HG03432 (cell line): ENCODE data around the gene HMOX2.

Experiments
- ATAC-seq: cut with Tn5 transposase; IDR thresholded peaks from one replicate; pipeline ENCODE4 v1.9.1; 2021; ENCODE audit warnings: mild to moderate bottlenecking, moderate library complexity; ENCODE audit not compliant: unreplicated experiment

Gene HMOX2

DNA sequence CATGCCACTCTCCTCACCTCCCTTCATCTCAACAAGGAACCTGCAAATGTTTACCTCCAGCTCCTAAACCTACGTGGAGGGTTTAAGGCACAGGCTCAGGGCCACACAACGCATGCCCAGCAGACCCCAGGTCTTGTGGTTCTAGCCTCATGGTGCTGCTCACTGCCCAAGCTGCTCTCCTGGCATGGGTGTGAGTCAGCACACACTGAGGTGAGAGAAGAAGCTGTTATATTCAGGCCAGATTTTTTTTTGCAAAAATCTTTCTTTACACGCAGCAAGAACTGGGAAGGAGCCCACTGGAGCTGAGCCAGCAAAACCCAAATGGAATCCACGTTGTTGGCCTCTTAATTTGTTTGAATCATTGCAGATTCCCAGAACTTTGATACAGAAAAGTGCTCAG is 74.4 kb downstream of the HMOX2 start:
- no peak for ATAC-seq

DNA sequence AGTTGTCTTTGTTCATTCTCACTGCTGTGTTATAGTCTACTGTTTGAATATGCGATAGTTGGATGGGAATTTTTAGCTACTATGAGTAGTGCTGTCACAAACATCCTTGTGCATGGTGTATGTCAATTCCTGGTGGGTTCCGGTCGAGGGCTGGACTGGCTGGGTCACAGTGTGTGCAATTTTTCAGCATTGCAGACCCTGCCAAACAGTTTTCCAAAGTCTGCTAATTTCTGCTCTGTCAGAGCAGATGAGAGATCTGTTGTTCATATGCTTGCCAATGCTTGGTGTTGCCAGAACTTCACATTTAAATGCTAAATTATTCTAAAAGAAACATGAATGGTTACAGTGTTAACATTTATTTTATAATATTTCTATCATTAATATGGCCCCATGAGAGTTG is 76.3 kb downstream of the HMOX2 start:
- no peak for ATAC-seq

DNA sequence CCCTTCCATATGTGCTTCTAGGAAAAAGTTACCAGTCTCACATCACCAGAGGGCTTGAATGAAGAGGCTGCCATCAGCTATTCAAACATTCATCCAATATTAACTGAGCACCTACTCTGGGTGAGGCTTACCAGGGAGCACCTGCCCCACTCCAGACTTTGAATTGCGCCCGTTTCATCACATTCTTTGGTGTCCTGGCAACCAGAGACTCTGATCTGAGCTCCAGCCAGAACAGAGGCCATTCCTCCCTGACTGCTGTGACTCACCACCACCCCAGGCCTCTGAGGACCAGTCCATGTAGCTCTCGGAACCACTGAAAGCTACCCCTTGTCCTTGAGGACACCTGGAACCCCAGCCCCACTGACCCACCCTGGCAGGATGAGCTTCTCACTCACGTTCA is 79.9 kb downstream of the HMOX2 start, which contains the start of gene C16orf96:
Gene C16orf96, plus strand, starts transcription at position 229 of the 400 bp plus-strand sequence. Its CDS starts 150 bp downstream, at position 379.
- no peak for ATAC-seq

DNA sequence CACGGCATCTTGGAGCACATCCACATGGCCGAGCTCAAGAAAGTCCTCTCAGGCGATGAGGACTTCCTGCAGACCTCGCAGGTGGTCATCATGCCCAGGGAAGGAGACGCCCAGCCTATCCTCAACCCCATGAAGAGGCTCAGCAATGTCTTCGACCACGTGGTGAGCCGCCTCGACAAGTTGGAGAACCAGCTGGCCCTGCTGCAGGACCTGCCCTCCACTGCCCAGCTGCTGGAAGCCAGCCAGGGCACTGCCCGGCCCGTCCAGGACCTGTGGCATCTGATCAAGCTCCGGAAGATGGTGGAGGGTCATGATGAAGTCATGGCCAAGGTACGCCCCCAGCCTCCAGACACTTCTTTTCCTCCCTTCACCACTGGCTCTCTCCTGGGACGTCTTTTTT is 80.4 kb downstream of the HMOX2 start:
- ATAC-seq, result no peak

DNA sequence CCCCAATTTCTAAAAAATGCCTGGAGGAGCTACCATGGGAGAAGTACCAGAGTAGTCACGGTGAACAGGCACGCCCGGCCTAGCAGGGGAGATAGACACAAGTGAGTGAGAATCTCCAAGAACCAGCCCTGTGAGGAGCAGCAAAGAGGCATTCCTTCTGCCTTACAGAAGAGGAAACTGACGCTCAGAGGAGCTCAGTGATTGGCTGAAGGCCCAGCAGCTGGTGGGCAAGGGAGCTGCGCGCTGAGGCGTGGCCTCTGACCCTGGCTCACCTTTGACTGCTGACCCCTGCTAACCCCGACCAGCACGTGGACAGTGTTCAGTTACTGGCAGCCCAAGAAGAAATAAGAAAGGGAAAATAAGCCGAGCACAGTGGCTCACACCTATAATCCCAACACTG is 81.8 kb downstream of the HMOX2 start:
- no peak for ATAC-seq
